ENCODE results near the gene ZNF740. TPM values are rescaled to one million over a fixed set of nuclear protein-coding genes. Genes with fewer than 3 reads are reported as not detected.

The ZNF740 gene
- total RNA-seq, 1 experiment from 2014 or later: 49.7 TPM

- BruUV-seq (replicated peaks): no TSS peak
- intact Hi-C loops (cut with micrococcal nuclease): no loop called here
- no peak overlapping the region for H3K9ac ChIP-seq (ENCODE audit: low read length)
- H3K4me1 ChIP-seq (ENCODE audit: control insufficient read depth in 1 of 2, insufficient read depth in 2 of 2, low read length in 2 of 2): peaks cover 8 to 28% of the 10 kb centered on the region in 2 experiments; a peak in 3 of 4 replicates
- no peak for DNase-seq (ENCODE audit: low read depth, low spot score)
- no peak overlapping the region for H3K27ac ChIP-seq (ENCODE audit: low read depth, low read length)
- H2AFZ ChIP-seq (ENCODE audit: low read depth, low read length, poor library complexity, severe bottlenecking): no peak overlapping the region
- no peak overlapping the region for H3K4me2 ChIP-seq (ENCODE audit: low read length)
- POLR2A ChIA-PET: no interaction called here
- H3K27me3 ChIP-seq (ENCODE audit: insufficient read depth, low read length): no peaks in the 10 kb centered on the region
- H3K9me3 ChIP-seq (ENCODE audit: control insufficient read depth in 1 of 2, insufficient read depth in 1 of 2, low read depth in 1 of 2, low read length in 2 of 2): no peaks in the 10 kb centered on the region
- ATAC-seq: no peak
- CTCF ChIA-PET: no interaction called here
- RAD21 ChIA-PET (ENCODE audit: low non-redundant PET in 1 of 2, low total read pairs in 2 of 2, uncharacterized antibody in 2 of 2, unreplicated experiment in 2 of 2): no interaction called here
- H3K79me2 ChIP-seq (ENCODE audit: insufficient read depth, low read length): no peaks in the 10 kb centered on the region
- H3K36me3 ChIP-seq (ENCODE audit: control insufficient read depth in 1 of 2, insufficient read depth in 2 of 2, low read length in 2 of 2): no peaks in the 10 kb centered on the region
- no peak overlapping the region for H3K4me3 ChIP-seq (replicated peaks in 1 of 2; ENCODE audit: low read depth in 1 of 2, low read length in 2 of 2)
- no peaks in the 10 kb centered on the region for H3K9me2 ChIP-seq (ENCODE audit: insufficient read depth)
- TF ChIP-seq, protein P1, sequence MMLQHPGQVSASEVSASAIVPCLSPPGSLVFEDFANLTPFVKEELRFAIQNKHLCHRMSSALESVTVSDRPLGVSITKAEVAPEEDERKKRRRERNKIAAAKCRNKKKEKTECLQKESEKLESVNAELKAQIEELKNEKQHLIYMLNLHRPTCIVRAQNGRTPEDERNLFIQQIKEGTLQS (IDR thresholded peaks at IDR 0.05): no peak
- TF ChIP-seq SP1 (IDR thresholded peaks at IDR 0.05; ENCODE audit: low read depth): no peak
- no peak for TF ChIP-seq ELF1 (IDR thresholded peaks at IDR 0.05; ENCODE audit: borderline replicate concordance, low read depth)
- no peak for TF ChIP-seq CBX3 (IDR thresholded peaks at IDR 0.05; ENCODE audit: low read depth)
- TF ChIP-seq, protein P2, sequence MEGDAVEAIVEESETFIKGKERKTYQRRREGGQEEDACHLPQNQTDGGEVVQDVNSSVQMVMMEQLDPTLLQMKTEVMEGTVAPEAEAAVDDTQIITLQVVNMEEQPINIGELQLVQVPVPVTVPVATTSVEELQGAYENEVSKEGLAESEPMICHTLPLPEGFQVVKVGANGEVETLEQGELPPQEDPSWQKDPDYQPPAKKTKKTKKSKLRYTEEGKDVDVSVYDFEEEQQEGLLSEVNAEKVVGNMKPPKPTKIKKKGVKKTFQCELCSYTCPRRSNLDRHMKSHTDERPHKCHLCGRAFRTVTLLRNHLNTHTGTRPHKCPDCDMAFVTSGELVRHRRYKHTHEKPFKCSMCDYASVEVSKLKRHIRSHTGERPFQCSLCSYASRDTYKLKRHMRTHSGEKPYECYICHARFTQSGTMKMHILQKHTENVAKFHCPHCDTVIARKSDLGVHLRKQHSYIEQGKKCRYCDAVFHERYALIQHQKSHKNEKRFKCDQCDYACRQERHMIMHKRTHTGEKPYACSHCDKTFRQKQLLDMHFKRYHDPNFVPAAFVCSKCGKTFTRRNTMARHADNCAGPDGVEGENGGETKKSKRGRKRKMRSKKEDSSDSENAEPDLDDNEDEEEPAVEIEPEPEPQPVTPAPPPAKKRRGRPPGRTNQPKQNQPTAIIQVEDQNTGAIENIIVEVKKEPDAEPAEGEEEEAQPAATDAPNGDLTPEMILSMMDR (IDR thresholded peaks at IDR 0.05 in 2 of 3, conservative IDR thresholded peaks at IDR 0.05 in 1 of 3; ENCODE audit: borderline replicate concordance in 1 of 3, insufficient read depth in 1 of 3, low read depth in 2 of 3, low read length in 2 of 3): no peak
- TF ChIP-seq YY1 (IDR thresholded peaks at IDR 0.05; ENCODE audit: extremely low read depth, insufficient replicate concordance, low read depth, low read length): no peak
- TF ChIP-seq POLR2AphosphoS5 (IDR thresholded peaks at IDR 0.05; ENCODE audit: low read depth, low read length): no peak
- TF ChIP-seq CEBPB (IDR thresholded peaks at IDR 0.05; ENCODE audit: low read depth): no peak
- no peak for TF ChIP-seq EZH2phosphoT487 (IDR thresholded peaks at IDR 0.05; ENCODE audit: borderline replicate concordance)
- TF ChIP-seq ZNF274 (IDR thresholded peaks at IDR 0.05; ENCODE audit: low read depth, low read length): no peak
- TF ChIP-seq EZH2 (IDR thresholded peaks at IDR 0.05): no peak
- no peak for TF ChIP-seq MAX (IDR thresholded peaks at IDR 0.05)
- TF ChIP-seq TCF7L2 (IDR thresholded peaks at IDR 0.05; ENCODE audit: borderline replicate concordance, extremely low read depth, insufficient read depth, insufficient read length): no peak
- TF ChIP-seq SRF (IDR thresholded peaks at IDR 0.05; ENCODE audit: low read depth): no peak
- TF ChIP-seq, protein P3, sequence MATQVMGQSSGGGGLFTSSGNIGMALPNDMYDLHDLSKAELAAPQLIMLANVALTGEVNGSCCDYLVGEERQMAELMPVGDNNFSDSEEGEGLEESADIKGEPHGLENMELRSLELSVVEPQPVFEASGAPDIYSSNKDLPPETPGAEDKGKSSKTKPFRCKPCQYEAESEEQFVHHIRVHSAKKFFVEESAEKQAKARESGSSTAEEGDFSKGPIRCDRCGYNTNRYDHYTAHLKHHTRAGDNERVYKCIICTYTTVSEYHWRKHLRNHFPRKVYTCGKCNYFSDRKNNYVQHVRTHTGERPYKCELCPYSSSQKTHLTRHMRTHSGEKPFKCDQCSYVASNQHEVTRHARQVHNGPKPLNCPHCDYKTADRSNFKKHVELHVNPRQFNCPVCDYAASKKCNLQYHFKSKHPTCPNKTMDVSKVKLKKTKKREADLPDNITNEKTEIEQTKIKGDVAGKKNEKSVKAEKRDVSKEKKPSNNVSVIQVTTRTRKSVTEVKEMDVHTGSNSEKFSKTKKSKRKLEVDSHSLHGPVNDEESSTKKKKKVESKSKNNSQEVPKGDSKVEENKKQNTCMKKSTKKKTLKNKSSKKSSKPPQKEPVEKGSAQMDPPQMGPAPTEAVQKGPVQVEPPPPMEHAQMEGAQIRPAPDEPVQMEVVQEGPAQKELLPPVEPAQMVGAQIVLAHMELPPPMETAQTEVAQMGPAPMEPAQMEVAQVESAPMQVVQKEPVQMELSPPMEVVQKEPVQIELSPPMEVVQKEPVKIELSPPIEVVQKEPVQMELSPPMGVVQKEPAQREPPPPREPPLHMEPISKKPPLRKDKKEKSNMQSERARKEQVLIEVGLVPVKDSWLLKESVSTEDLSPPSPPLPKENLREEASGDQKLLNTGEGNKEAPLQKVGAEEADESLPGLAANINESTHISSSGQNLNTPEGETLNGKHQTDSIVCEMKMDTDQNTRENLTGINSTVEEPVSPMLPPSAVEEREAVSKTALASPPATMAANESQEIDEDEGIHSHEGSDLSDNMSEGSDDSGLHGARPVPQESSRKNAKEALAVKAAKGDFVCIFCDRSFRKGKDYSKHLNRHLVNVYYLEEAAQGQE (IDR thresholded peaks at IDR 0.05; ENCODE audit: low read depth): no peak
- TF ChIP-seq SIN3A (IDR thresholded peaks at IDR 0.05; ENCODE audit: low read depth): no peak
- TF ChIP-seq, protein P4, sequence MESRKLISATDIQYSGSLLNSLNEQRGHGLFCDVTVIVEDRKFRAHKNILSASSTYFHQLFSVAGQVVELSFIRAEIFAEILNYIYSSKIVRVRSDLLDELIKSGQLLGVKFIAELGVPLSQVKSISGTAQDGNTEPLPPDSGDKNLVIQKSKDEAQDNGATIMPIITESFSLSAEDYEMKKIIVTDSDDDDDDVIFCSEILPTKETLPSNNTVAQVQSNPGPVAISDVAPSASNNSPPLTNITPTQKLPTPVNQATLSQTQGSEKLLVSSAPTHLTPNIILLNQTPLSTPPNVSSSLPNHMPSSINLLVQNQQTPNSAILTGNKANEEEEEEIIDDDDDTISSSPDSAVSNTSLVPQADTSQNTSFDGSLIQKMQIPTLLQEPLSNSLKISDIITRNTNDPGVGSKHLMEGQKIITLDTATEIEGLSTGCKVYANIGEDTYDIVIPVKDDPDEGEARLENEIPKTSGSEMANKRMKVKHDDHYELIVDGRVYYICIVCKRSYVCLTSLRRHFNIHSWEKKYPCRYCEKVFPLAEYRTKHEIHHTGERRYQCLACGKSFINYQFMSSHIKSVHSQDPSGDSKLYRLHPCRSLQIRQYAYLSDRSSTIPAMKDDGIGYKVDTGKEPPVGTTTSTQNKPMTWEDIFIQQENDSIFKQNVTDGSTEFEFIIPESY (IDR thresholded peaks at IDR 0.05; ENCODE audit: extremely low read depth, insufficient replicate concordance, low read length): no peak
- no peak for TF ChIP-seq POLR2A (IDR thresholded peaks at IDR 0.05; ENCODE audit: borderline replicate concordance, extremely low read depth, insufficient read depth, insufficient read length)
- no peaks in the 10 kb centered on the region for H4K20me1 ChIP-seq (ENCODE audit: insufficient read depth)
These were observed 20.6 kb downstream of the ZNF740 start for GRCh38 chr12:53201177-53201541.
